Measurements from ENCODE around the gene PSKH1.
"Not testable (repeated sequence)": the region's sequence is repeated elsewhere in the genome, so short reads cannot be mapped to it uniquely, and the experiment has no call there.

The PSKH1 gene

DNA sequence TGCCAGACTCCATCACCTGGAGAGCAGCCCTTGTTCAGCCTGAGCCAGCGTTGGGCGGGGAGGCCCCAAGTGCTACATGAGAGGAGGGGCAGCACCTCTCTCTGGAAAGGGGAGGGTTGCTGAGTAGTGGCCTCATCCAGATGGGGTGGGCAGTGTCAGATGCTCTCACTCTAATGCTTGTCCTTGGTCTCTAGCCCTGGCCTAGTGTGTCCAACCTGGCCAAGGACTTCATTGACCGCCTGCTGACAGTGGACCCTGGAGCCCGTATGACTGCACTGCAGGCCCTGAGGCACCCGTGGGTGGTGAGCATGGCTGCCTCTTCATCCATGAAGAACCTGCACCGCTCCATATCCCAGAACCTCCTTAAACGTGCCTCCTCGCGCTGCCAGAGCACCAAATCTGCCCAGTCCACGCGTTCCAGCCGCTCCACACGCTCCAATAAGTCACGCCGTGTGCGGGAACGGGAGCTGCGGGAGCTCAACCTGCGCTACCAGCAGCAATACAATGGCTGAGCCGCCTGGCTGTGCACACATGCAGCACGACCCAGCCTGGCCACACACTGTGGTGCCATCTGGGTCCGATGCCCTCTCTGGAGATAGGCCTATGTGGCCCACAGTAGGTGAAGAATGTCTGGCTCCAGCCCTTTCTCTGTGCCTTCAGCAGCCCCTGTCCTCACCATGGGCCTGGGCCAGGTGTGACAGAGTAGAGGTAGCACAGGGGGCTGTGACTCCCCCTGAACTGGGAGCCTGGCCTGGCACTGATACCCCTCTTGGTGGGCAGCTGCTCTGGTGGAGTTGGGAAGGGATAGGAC, 34.3 kb downstream of the PSKH1 start:
- no peak for DNase-seq

DNA sequence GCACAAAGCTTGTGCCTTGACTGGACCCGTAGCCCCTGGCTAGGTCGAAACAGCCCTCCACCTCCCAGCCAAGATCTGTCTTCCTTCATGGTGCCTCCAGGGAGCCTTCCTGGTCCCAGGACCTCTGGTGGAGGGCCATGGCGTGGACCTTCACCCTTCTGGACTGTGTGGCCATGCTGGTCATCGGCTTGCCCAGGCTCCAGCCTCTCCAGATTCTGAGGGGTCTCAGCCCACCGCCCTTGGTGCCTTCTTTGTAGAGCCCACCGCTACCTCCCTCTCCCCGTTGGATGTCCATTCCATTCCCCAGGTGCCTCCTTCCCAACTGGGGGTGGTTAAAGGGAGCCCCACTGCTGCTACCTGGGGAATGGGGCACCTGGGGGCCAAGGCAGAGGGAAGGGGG, 35.1 kb downstream of the PSKH1 start:
- no peak for DNase-seq

DNA sequence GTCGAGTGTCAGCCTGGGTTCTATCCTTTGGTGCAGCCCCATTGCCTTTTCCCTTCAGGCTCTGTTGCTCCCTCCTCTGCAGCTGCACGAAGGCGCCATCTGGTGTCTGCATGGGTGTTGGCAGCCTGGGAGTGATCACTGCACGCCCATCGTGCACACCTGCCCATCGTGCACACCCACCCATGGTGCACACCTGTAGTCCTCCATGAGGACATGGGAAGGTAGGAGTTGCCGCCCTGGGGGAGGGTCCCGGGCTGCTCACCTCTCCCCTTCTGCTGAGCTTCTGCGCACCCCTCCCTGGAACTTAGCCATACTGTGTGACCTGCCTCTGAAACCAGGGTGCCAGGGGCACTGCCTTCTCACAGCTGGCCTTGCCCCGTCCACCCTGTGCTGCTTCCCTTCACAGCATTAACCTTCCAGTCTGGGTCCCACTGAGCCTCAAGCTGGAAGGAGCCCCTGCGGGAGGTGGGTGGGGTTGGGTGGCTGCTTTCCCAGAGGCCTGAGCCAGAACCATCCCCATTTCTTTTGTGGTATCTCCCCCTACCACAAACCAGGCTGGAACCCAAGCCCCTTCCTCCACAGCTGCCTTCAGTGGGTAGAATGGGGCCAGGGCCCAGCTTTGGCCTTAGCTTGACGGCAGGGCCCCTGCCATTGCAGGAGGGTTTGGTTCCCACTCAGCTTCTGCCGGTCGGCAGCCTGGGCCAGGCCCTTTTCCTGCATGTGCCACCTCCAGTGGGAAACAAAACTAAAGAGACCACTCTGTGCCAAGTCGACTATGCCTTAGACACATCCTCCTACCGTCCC, 35.7 kb downstream of the PSKH1 start:
- peak; percentile 50 for DNase-seq

DNA sequence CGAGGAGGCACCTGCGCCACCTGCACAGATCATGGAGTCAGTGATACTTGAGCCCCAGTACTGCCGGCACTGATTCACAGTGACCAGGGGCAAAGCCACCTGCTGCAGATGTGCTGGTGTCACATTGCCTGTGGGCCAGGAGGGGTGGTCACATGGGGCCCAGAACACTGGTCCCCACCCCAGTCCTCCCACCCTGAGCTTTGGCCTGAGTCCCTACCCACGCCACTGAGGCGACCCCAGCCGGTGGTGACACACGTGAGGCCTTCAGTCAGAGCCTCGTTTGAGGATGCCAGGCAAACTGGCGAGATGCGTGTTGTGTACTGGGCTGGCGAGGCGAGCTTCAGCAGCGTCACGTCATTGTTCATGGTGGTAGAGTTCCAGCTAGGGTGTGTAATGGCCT, 37.1 kb downstream of the PSKH1 start:
- no peak for DNase-seq

DNA sequence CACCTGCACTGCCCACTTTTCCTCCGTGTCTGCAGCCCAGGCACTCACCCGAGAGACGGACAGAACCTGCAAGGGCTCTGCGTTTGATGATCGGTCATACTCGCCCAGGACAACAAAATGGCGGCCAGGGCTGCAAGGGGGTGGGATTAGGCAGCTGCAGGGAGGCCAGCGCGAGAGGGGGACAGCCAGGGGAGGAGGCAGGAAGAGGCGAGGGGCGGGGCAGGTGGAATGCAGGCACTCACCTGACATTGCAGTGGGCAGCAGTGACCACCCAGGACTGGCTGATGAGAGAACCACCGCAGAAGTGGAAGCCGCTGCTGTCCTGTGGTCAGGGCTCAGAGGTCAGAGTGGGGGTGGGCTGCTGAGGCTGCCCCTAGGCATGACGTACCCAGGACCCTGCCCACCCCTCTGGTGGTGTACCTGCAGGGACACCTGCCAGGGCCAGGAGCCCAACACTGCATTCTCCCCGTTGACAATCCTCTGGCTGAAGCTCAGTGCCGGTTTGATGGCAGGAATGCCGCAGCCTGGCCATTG, 37.7 kb downstream of the PSKH1 start:
- DNase-seq: no peak

DNA sequence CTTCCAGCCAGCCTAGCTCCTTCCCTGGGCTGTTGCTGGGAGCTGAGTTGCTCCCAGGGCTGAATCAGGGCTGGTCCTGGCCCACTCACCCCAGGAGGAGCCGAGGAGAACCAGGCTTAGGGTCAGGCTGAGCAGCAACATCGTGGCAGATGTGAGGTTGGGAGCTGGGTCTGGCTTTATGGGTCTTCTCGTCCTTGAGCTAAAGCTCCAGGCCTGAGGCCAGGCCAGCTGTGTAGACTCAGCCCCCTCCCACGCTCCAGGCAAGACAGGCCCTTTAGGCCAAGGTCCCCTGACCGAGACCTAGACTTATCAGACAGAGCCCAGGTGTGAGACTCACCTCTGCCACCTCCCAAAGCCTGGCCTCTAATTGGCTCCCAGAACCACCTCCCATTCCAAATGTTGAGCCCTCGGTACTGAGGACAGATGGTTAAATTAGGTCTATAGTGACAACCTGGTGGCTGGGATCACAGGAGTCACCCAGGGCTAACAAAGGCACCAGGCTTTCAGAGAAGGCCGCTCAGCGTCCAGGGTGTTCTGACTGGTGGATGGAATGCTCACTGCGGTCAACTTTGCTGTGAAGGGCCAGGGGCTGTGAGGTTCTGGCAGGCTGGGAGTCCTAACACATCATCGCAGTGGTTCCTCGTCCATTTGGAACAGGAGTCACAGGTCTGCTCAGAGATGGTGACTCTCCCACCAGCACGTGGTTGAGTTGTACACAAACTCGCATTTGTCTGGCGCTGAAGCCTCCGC, 38.8 kb downstream of the PSKH1 start, which contains the start of gene CTRL:
Gene CTRL, minus strand, starts transcription at position 151 of the 750 bp plus-strand sequence. Its CDS starts 10 bp downstream, at position 141.
- DNase-seq: no peak

DNA sequence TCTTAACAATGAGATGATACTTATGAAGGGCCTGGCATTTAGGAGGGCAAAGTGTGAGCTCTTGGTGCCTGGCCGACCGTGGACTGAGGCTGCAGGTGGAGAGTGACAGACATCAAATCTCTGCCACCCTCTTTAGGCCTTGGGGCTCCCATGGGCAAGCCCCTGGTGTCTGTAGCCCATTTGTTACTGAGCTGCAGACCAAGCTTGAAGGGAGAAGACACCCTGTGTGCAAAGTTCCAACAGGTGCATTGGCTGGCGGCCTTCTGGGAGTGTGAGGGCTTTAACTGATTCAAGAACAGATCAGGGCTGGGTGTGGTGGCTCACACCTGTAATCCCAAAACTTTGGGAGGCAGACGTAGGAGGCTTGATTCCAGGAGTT, 39.4 kb downstream of the PSKH1 start:
- DNase-seq: no peak

DNA sequence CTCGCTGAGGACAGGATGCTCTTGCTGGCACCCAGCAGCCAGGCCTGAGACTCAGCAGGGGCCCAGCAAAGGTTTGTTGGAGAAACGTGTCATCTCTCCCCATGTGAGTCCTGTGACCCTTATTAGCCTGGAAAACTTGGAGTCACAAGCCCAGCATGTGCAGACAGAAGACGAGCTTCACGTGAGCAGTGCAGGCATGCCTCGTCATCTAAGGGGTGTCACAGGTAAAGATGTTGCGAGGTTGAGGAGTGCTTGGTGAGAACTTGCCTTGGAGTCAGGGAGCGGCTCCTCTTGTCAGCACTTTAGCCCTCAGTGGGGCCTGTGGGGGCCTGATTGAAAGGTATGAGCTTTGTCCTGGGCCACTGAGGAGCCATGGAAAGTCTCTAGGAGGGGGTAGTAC, 40.8 kb downstream of the PSKH1 start:
- no peak for DNase-seq

DNA sequence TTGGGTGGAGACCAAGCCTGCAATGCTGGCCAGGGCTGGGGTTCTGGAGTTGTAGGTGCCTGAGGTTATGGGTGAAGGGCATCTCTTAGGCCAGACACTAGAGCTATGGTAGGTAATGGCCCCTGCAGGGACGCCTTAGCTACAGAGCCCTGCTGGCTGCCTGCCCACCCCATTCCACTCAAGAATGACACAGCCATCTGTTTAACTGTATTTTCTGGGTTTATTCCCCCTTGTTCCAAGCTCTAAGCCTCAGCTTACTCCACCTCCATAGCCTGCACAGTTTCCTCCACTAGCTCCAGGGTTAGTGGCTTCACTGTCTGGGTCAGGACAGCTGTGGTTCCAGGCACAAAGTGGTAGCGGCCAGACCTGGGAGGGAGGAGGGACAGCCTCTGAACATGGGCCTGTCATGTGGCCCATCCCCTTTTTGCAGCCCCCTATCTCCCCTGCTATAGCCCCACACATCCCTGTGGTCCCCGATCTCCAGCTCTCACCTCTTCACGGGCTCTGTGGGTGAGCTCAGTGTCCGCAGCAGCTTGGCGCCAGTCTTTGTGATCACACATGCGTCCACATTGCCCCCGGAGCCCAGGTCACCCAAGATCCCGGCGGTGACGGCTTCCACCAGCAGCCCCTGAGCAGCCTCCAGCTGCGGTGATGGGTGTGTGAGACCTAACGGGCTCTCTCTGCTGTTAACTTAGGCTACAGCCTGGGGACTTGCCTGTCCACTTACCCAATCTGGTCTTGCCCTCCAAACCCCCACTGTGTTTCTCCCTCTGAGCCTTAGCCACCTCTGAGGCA, 41.4 kb downstream of the PSKH1 start:
- DNase-seq: no peak

DNA sequence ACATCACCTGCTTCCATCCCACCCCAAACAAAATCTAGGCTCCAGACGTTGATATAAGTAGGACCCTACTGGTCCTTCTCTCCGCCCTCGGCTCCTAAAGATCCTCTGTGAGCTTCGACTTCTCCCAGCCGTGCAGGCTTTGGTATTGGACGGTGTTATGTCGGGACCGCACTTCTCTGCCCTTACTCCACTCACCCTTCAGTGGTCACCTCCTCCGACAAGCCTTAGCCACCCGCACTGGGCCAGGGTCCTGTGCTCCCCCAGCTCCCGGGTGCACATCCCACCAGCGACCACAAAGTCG, 42.0 kb downstream of the PSKH1 start:
- no peak for DNase-seq

DNA sequence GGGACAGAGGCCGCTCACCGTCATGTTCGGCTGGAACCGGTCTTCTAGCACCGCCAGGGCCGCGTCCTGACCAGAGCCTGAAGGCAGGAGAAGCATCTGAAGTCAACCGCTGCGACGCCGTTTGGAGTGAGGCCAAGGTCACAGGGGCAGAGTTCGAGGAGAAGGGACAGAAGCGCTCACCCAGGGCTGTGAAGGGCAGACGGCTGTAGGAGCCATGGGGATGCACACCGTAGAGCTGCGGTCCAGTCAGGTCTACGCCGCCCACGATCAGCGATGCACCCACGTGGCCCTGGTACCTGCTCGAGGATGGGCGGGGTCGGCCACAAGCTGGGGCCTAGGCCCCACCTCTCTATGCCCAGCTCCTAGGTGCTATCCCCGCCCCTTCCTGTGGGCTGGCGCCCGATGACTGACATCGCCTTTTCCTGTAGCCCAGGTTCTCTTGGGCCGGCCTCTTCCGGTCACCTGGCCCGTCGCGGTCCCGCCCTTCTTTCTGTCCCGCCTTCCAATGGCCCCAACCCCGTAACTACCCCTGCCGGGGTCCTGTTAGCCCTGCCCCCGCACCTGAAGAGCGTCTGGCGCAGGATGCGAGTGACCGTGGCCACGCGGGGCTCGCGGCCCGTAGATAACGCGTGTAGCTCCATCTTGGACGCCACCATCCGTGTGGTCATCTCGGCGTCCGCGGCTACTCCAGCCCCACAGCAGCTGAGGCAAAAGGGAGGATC, 42.5 kb downstream of the PSKH1 start:
- DNase-seq: peak; percentile 86

DNA sequence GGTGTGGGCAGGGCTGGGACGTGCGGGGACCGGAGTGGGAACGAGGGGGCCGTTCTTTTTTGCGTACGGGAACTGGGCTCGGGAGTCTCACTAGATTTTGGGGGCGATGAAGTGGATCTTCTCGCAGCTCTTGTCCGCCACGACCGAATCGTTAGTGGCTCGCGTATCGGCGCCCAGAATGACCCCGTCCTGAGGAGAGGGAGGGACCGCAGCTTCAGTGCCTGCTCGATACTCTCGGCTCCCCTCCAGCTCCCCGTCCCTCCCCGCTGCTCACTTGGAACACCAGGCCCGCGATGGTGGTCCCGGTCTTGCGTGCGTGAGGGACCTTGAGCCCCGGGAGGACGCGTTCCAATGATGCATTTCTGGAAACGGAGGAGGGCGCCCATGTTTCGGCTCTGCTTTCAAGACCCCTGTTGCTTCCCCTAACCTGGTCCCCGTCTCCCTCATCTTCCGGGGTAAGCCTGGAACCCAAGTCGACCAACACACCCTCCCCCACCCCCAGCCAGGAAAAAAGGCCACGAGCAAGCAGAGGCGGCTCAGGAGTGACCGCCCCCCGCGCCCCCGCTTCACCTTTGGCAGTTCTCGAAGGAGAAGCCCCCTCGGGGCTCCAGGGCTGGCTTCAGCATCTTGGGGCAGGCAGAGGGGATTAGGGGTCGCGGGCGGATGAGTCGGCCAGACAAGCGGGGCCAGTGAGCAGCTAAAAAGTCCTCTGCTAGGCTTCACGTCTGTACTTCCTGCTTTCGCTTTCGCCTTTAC, 43.2 kb downstream of the PSKH1 start, which contains the start of gene PSMB10:
Gene PSMB10, minus strand, starts transcription at position 727 of the 756 bp plus-strand sequence. Its CDS starts 101 bp downstream, at position 626.
- peak; percentile 60 for DNase-seq

DNA sequence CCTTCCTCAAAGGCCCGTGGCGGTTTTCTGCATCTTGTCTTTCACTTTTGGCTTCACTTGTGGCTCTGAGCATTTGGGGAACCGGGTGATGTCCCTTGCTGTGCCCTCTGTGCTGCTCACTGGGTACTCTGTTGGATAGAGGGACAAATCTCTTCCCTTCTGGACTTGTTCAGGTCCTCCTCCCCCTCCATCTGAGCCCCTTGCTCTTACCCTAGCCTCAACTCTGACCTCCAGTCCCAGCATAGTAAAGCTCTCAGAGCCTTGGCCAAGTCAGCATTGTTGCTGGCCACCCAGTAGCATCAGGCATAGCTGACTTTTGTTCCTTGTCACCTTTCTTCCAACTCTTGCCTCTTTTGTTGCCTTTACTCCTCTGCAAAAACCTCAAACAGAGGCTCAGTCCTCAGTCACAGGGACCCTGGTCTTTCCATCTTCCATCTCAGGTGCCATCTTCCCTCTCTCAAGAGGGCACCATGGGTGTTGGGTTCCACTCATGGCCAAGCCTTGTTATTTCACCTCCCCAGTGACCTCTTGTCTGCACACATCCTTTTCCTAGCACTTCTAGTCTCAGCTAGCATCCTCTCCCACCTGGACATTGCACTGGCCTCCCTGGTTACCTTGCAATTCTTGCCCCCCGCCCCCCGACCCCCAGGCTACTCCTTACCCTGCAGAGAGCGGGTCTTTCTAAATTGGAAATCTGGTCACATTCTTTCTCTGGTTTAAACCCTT, 44.0 kb downstream of the PSKH1 start:
- DNase-seq: no peak

DNA sequence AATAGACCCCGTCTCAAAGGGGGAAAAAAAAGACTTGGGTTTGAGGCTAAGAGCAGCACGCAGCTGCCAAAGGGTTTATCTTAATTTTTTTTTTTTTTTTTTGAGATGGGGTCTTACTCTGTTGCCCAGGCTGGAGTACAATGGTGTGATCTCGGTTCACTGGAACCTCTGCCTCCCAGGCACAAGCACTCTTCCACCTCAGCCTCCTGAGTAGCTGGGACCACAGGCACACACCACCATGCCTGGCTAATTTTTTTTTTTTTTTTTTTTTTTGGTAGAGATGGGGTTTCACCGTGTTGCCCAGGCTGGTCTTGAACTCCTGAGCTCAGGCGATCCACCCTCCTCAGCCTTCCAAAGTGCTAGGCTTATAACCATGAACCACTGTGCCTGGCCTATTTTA, 44.7 kb downstream of the PSKH1 start:
- DNase-seq: not testable (repeated sequence)

DNA sequence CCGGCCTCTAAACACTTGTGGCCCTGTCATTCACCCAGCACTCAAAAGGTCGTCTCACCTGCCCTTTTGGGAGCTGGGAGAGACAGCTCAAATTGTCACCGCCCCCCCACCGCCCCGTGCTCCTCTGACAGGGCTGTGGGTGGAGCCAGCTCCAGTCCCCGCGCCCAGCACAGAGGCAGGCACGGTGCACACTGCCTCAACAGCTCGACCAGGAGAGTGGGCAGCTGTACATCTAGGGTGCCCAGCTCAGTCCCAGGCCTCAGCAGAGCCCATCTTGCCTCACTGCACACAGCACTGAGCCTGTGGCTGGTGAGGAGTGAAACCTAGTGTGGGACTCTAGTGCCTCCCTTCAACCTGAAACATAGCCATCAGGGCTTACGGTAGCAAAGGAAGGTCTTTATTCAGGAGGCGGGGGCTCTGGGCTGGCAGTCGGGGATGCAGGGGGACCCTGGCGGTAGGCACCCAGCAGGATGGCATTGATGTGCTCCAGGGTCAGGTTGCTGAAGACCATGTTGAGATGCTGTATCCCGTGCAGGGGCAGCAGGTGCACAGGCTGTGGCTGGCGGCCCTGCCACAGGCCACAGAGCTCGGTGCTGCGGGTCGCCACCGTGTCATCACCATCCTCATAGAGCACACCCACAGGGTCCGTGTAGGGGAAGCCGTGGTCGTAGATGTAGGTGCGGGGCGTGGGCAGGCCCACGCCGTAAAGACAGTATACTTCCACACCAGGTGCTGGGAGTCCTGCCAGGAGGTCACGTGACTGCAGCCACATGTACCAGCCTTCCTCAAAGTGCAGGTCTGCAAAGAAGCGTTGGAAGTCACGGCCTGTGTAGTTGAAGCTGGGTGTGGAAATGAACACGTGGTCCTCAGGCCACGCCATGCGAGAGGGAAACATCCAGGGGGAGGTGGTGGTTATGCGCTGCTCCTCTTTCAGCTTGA, 46.7 kb downstream of the PSKH1 start:
- no peak for DNase-seq

DNA sequence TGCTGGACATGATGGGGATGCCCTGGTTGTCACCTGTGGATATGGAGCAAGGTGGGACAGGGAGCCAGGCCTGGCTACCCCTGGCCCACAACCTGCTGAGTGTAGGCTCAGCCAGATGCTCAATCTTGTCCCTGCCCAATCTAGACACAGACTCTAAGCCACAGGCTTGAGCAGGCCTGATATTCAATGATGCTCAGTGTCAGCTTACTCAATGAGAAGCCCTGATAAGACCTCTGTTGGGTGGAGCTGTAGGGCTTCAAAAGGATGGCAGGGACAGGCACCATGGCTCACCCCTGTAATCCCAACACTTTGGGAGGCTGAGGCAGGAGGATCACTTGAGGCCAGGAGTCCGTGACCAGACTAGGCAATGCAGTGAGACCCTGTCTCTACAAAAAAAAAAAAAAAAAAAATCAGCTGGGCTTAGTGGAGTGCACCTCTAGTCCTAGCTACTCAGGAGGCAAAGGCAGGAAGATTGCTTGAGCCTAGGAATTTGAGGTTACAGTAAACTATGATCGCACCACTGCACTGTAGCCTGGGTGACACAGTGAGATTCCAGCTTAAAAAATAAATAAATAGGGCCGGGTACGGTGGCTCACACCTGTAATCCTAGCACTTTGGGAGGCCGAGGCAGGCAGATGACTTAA, 47.5 kb downstream of the PSKH1 start:
- no peak for DNase-seq

DNA sequence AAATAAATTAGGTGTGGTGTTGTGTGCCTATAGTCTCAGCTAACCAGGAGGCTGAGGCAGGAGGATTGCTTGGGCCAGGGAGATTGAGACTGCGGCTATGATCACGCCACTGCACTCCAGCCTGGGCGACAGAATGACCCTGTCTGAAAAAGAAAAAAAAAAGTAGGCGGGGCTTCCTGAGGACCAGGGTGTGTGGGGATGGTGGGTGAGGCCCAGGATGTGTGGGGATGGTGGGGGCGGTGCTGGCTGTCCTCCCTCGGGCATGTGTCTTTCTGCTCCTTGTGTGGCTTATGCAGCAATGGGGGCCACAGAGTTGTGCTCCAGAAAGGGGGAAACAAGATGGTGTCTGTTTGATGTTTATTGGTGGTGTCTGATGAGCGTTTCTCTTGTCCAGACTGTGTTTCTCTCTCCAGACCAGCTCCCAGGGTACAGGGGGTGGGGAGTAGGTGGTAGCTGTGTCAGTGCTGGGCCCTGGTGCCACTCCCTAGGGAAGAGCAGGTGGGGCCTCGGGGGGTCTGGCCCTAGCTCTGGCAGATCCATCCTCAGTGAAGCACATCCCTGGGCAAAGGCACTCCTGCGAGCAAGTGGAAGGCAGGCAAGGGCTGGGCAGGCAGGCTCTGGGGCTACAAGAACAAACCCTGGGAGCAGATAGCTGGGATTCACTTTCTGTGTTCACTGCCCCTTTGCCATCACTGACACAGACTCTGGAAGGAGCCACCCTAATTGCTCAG, 48.6 kb downstream of the PSKH1 start:
- DNase-seq: no peak

DNA sequence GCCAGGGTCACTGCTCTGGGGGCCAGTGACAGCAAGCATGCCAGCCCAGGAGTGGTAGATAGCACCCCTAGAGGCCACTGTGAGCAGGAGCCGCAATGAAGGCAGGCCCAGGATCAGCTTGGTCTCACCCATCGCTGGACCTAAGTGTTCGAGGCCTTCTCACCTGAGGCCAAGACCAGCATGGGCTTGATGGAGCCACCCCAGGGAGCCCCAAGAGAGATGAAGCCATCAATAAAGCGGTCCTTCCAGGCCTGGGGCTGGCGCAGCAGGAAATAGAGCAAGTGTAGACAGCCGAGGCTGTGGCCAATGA, 49.1 kb downstream of the PSKH1 start:
- DNase-seq: peak; percentile 24

Measured in HCEC 1CT (cell line).